GM23338 (cell line): ENCODE results near the gene VENTX. TPM values are rescaled to one million over a fixed set of nuclear protein-coding genes. Genes with fewer than 3 reads are reported as not detected.

ENCODE experiments used
- ATAC-seq: fragments of 200-7000 bp; cut with Tn5 transposase; 3 replicates; pipeline ENCODE4 v1.9.1; 2020
- DNase-seq: peaks from one replicate; pipeline ENCODE4 v3.0.0-alpha.2; 2015; ENCODE audit warnings: low spot score
- H2AFZ ChIP-seq: fragments of 200-600 bp; sonication (generic); 2 replicates; pipeline ENCODE4 v1.8.0; 2016; ENCODE audit warnings: antibody characterized with exemption, mild to moderate bottlenecking, moderate library complexity
- H3F3A ChIP-seq: fragments of 200-600 bp; sonication (generic); replicated peaks from 2 replicates; pipeline ENCODE4 v1.8.0; 2017; ENCODE audit warnings: antibody characterized with exemption, mixed run types, low read depth
- H3K27ac ChIP-seq: fragments of 200-600 bp; sonication (generic); 2 replicates; pipeline ENCODE4 v1.6.1; 2016; ENCODE audit warnings: low read depth
- H3K27me3 ChIP-seq: fragments of 200-600 bp; sonication (generic); 2 replicates; pipeline ENCODE4 v1.8.0; 2016; ENCODE audit warnings: mild to moderate bottlenecking, mixed run types, moderate library complexity; ENCODE audit not compliant: insufficient read depth
- H3K36me3 ChIP-seq: fragments of 200-600 bp; sonication (generic); 2 replicates; pipeline ENCODE4 v1.8.0; 2016; ENCODE audit warnings: mild to moderate bottlenecking; ENCODE audit not compliant: insufficient read depth
- H3K4me1 ChIP-seq: fragments of 200-600 bp; sonication (generic); 2 replicates; pipeline ENCODE4 v1.8.0; 2016; ENCODE audit warnings: mild to moderate bottlenecking, moderate library complexity; ENCODE audit not compliant: insufficient read depth
- H3K4me2 ChIP-seq: fragments of 200-600 bp; sonication (generic); 2 replicates; pipeline ENCODE4 v1.7.1; 2017; ENCODE audit warnings: mixed run types
- H3K4me3 ChIP-seq: fragments of 200-600 bp; sonication (generic); 2 replicates; pipeline ENCODE4 v1.6.1; 2016; ENCODE audit warnings: mixed run types
- H3K79me2 ChIP-seq: fragments of 200-600 bp; sonication (generic); replicated peaks from 2 replicates; pipeline ENCODE4 v1.8.0; 2017; ENCODE audit warnings: mild to moderate bottlenecking; ENCODE audit not compliant: insufficient read depth
- H3K9me2 ChIP-seq: fragments of 200-600 bp; sonication (generic); 2 replicates; pipeline ENCODE4 v1.8.0; 2017; ENCODE audit not compliant: insufficient read depth
- H4K20me1 ChIP-seq: fragments of 200-600 bp; sonication (generic); replicated peaks from 2 replicates; pipeline ENCODE4 v1.8.0; 2017; ENCODE audit warnings: mild to moderate bottlenecking; ENCODE audit not compliant: insufficient read depth
- H3K27ac Mint-ChIP-seq: 2 replicates; pipeline ENCODE4 v1.8.0; 2020; ENCODE audit warnings: inconsistent platforms, mild to moderate bottlenecking, moderate library complexity, mixed read lengths
- H3K27me3 Mint-ChIP-seq: 3 replicates; pipeline ENCODE4 v1.8.0; 2022; ENCODE audit warnings: low read depth, mild to moderate bottlenecking, moderate library complexity, mixed read lengths, inconsistent platforms; ENCODE audit not compliant: insufficient read depth, poor library complexity
- H3K36me3 Mint-ChIP-seq: 3 replicates; pipeline ENCODE4 v1.8.0; 2021; ENCODE audit warnings: low read depth, mild to moderate bottlenecking, inconsistent platforms, moderate library complexity, mixed read lengths
- H3K4me1 Mint-ChIP-seq: 3 replicates; pipeline ENCODE4 v1.8.0; 2020; ENCODE audit warnings: mild to moderate bottlenecking, inconsistent platforms, mixed read lengths
- H3K4me3 Mint-ChIP-seq: 3 replicates; pipeline ENCODE4 v1.8.0; 2021; ENCODE audit warnings: moderate library complexity, mild to moderate bottlenecking, inconsistent platforms, mixed read lengths
- H3K9me3 Mint-ChIP-seq: 3 replicates; pipeline ENCODE4 v1.8.0; 2020; ENCODE audit warnings: moderate library complexity, mild to moderate bottlenecking, inconsistent platforms, mixed read lengths
- CTCF ChIP-seq, 2 experiments: fragments of 200-600 bp in 1 of 2; sonication (generic) in 1 of 2; conservative IDR thresholded peaks; 2 replicates each; pipeline versions ENCODE4 v1.5.1 to v1.6.1; 2016 to 2017; ENCODE audit warnings: antibody characterized with exemption in 2 of 2, low read depth in 2 of 2, mild to moderate bottlenecking in 2 of 2, moderate library complexity in 1 of 2
- EZH2phosphoT487 ChIP-seq: fragments of 200-600 bp; sonication (generic); IDR thresholded peaks from one replicate; pipeline ENCODE4 v1.8.1; 2018; ENCODE audit warnings: antibody characterized with exemption; ENCODE audit not compliant: unreplicated experiment
- NANOG ChIP-seq: IDR thresholded peaks from 2 replicates; pipeline ENCODE4 v1.6.1; 2016; ENCODE audit warnings: antibody characterized with exemption, borderline replicate concordance
- REST ChIP-seq: IDR thresholded peaks from one replicate; pipeline ENCODE4 v1.6.1; 2018; ENCODE audit warnings: antibody characterized with exemption; ENCODE audit not compliant: unreplicated experiment
- ZNF114 ChIP-seq: fragments of 250-450 bp; sonication (Bioruptor Pico); IDR thresholded peaks from 2 replicates; pipeline ENCODE4 v1.5.0; 2020; ENCODE audit warnings: mild to moderate bottlenecking, moderate library complexity
- ZNF331 ChIP-seq: fragments of 250-450 bp; sonication (Bioruptor Pico); IDR thresholded peaks from 2 replicates; pipeline ENCODE4 v1.5.0; 2020; ENCODE audit warnings: low read depth, mild to moderate bottlenecking, moderate library complexity
- ZNF462 ChIP-seq: fragments of 250-450 bp; sonication (Bioruptor Pico); IDR thresholded peaks from 2 replicates; pipeline ENCODE4 v1.5.0; 2020; ENCODE audit warnings: mild to moderate bottlenecking, moderate library complexity
- polyA plus RNA-seq: library from polyadenylated mRNA; unstranded; fragments of >200 nt; fragmentation: Nextera tagmentation; extraction: Ambion mirVana; gene quantifications from 2 replicates; pipeline ENCODE4 v1.2.1, GENCODE V29; 2016
- total RNA-seq: library from RNA; depleted of rRNA; stranded (reverse); fragments of >200 nt; shearing (Covaris generic); gene quantifications from 2 replicates; pipeline ENCODE4 v1.2.3, GENCODE V29; 2014

VENTX gene
- total and polyA plus RNA-seq, 2 experiments from 2014 or later = 4.8 to 8.1 TPM

GRCh38 chr10:133258066-133258817 is 20.6 kb downstream of the VENTX start:
- peak overlapping the region; percentile 60 for H3K4me3 ChIP-seq
- ATAC-seq (no peak; the same call in 2 of the 3 replicates), DNase-seq (no peak)
- peaks cover 12% of the 10 kb centered on the region for H3K4me1 Mint-ChIP-seq
- H3K27ac Mint-ChIP-seq = no peak overlapping the region
- H3K27me3 ChIP-seq = peaks cover 6% of the 10 kb centered on the region
- no peaks in the 10 kb centered on the region; the same call in 2 of the 3 replicates for H3K36me3 Mint-ChIP-seq
- H4K20me1 ChIP-seq = no peaks in the 10 kb centered on the region
- no peak for TF ChIP-seq ZNF114 (CRISPR knock-in tag)
- no peak for TF ChIP-seq EZH2phosphoT487
- TF ChIP-seq REST = no peak
- TF ChIP-seq NANOG = no peak
- peaks cover 23% of the 10 kb centered on the region for H3K27me3 Mint-ChIP-seq
- H3K4me1 ChIP-seq = peaks cover 13% of the 10 kb centered on the region
- H3K79me2 ChIP-seq = no peaks in the 10 kb centered on the region
- H3K36me3 ChIP-seq = no peaks in the 10 kb centered on the region
- H3K27ac ChIP-seq = no peak overlapping the region
- peak overlapping the region; percentile 84; the same call in 1 of the 2 replicates for H3K4me2 ChIP-seq
- no peaks in the 10 kb centered on the region for H3K9me2 ChIP-seq
- no peaks in the 10 kb centered on the region; the same call in 1 of the 3 replicates for H3K9me3 Mint-ChIP-seq
- H2AFZ ChIP-seq = peak overlapping the region; percentile 95
- no peaks in the 10 kb centered on the region for H3F3A ChIP-seq
- H3K4me3 Mint-ChIP-seq = no peak overlapping the region

- Mint-ChIP-seq H3K27ac (no peak overlapping the region), H3K4me1 (peaks cover 12% of the 10 kb centered on the region), H3K27me3 (peaks cover 23% of the 10 kb centered on the region), H3K9me3 (no peaks in the 10 kb centered on the region; the same call in 1 of the 3 replicates), H3K36me3 (no peaks in the 10 kb centered on the region; the same call in 2 of the 3 replicates), H3K4me3 (peak overlapping the region; percentile 18; the same call in 1 of the 3 replicates)
- H4K20me1 ChIP-seq = no peaks in the 10 kb centered on the region
- no peak overlapping the region for H3K4me2 ChIP-seq
- no peaks in the 10 kb centered on the region for H3K9me2 ChIP-seq
- H3K27ac ChIP-seq = no peak overlapping the region
- H3K79me2 ChIP-seq = no peaks in the 10 kb centered on the region
- H3K4me1 ChIP-seq = peaks cover 13% of the 10 kb centered on the region
- no peaks in the 10 kb centered on the region for H3F3A ChIP-seq
- no peaks in the 10 kb centered on the region for H3K36me3 ChIP-seq
- H3K27me3 ChIP-seq = peaks cover 8% of the 10 kb centered on the region
- H3K4me3 ChIP-seq = no peak overlapping the region
- ATAC-seq (no peak), DNase-seq (no peak)
- H2AFZ ChIP-seq = no peak overlapping the region
- TF ChIP-seq EZH2phosphoT487 (no peak), CTCF (conservative IDR thresholded peaks at IDR 0.05; ENCODE audit: low read depth in 2 of 2) (no peak), ZNF462 (no peak), ZNF331 (CRISPR knock-in tag) (no peak)
Observed at GRCh38 chr10:133258818-133259601, 21.4 kb downstream of the VENTX start.
